ENCODE results near the gene PRKD2. TPM values are rescaled to one million over a fixed set of nuclear protein-coding genes. Genes with fewer than 3 reads are reported as not detected.

Gene PRKD2
- polyA plus RNA-seq, 1 donor from 2014 or later: 8.0 TPM

DNA sequence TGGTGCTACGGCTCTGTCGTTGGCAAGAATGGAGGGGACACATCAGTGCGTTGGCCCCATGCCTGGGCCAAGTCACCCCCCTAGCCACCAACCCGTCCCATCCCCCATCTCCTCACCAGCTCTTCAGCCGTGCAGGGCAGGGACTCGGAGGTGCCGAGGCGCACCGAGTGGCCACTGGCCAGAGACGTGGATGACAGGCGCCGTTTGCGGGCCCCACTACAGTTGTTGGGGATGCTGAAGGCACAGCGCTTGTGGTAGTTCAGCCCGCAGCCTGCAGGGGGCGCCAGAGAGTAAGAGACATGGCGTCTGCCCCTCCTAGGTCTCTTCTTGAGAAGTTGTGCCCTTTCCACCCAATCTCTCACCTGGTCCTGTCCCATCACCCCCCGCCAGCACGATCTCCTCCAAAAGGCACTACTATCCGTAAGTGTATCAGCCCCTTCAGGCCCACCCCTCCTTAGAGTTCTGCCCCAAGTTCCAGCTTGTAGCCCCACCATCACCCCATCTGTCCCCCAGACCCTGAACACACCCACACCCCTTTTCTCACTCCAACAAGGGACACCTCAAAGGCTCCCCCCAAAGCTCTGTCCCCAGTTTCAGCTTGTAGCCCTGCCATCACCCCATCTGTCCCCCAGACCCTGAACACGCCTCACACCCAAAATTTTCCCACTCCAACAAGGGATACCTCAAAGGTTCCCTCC lies 12.4 kb downstream of the PRKD2 start:
- Histone ChIP-seq H3K9ac (ENCODE audit: low read length) (no peak overlapping the region), H3F3A (ENCODE audit: insufficient read depth, low read length, poor library complexity, severe bottlenecking) (no peaks in the 10 kb centered on the region), H3K27ac (ENCODE audit: low read length) (no peak overlapping the region), H2AFZ (ENCODE audit: low read depth, low read length) (no peak overlapping the region), H3K4me3 (ENCODE audit: low read length) (no peak overlapping the region), H3K4me2 (ENCODE audit: low read length) (no peak overlapping the region), H3K9me2 (ENCODE audit: insufficient read depth, low read length) (no peaks in the 10 kb centered on the region), H3K79me2 (replicated peaks; ENCODE audit: insufficient read depth, low read length) (no peaks in the 10 kb centered on the region), H3K36me3 (ENCODE audit: insufficient read depth, low read length) (no peaks in the 10 kb centered on the region), H3K27me3 (ENCODE audit: insufficient read depth, low read depth, low read length) (no peaks in the 10 kb centered on the region), H4K20me1 (ENCODE audit: insufficient read depth) (no peaks in the 10 kb centered on the region), H3K9me3 (ENCODE audit: low read length) (no peaks in the 10 kb centered on the region)
- TF ChIP-seq SMC3 (conservative IDR thresholded peaks at IDR 0.05; ENCODE audit: poor library complexity) (no peak), CTCF (IDR thresholded peaks at IDR 0.05; ENCODE audit: poor library complexity, severe bottlenecking) (peak; percentile 49), EZH2 (IDR thresholded peaks at IDR 0.05; ENCODE audit: borderline replicate concordance, insufficient read depth, low read length, poor library complexity, severe bottlenecking) (no peak), EP300 (conservative IDR thresholded peaks at IDR 0.05; ENCODE audit: poor library complexity, severe bottlenecking) (no peak), RAD21 (conservative IDR thresholded peaks at IDR 0.05) (no peak)
- TF ChIP-seq, protein P1, sequence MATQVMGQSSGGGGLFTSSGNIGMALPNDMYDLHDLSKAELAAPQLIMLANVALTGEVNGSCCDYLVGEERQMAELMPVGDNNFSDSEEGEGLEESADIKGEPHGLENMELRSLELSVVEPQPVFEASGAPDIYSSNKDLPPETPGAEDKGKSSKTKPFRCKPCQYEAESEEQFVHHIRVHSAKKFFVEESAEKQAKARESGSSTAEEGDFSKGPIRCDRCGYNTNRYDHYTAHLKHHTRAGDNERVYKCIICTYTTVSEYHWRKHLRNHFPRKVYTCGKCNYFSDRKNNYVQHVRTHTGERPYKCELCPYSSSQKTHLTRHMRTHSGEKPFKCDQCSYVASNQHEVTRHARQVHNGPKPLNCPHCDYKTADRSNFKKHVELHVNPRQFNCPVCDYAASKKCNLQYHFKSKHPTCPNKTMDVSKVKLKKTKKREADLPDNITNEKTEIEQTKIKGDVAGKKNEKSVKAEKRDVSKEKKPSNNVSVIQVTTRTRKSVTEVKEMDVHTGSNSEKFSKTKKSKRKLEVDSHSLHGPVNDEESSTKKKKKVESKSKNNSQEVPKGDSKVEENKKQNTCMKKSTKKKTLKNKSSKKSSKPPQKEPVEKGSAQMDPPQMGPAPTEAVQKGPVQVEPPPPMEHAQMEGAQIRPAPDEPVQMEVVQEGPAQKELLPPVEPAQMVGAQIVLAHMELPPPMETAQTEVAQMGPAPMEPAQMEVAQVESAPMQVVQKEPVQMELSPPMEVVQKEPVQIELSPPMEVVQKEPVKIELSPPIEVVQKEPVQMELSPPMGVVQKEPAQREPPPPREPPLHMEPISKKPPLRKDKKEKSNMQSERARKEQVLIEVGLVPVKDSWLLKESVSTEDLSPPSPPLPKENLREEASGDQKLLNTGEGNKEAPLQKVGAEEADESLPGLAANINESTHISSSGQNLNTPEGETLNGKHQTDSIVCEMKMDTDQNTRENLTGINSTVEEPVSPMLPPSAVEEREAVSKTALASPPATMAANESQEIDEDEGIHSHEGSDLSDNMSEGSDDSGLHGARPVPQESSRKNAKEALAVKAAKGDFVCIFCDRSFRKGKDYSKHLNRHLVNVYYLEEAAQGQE (IDR thresholded peaks at IDR 0.05; ENCODE audit: borderline replicate concordance): no peak

- Histone ChIP-seq H3K9me3 (ENCODE audit: low read length) (no peaks in the 10 kb centered on the region), H4K20me1 (ENCODE audit: insufficient read depth) (no peaks in the 10 kb centered on the region), H3K27me3 (ENCODE audit: insufficient read depth, low read depth, low read length) (no peaks in the 10 kb centered on the region), H3F3A (ENCODE audit: insufficient read depth, low read length, poor library complexity, severe bottlenecking) (no peaks in the 10 kb centered on the region), H3K27ac (ENCODE audit: low read length) (no peak overlapping the region), H3K9ac (ENCODE audit: low read length) (no peak overlapping the region), H3K9me2 (ENCODE audit: insufficient read depth, low read length) (no peaks in the 10 kb centered on the region), H3K4me3 (ENCODE audit: low read length) (no peak overlapping the region), H3K4me2 (ENCODE audit: low read length) (no peak overlapping the region), H3K79me2 (replicated peaks; ENCODE audit: insufficient read depth, low read length) (no peaks in the 10 kb centered on the region), H2AFZ (ENCODE audit: low read depth, low read length) (no peak overlapping the region), H3K36me3 (ENCODE audit: insufficient read depth, low read length) (peaks cover 4% of the 10 kb centered on the region)
- no peak for TF ChIP-seq MXI1 (conservative IDR thresholded peaks at IDR 0.05; ENCODE audit: poor library complexity, severe bottlenecking)
- no peak for TF ChIP-seq POLR2AphosphoS5 (IDR thresholded peaks at IDR 0.05)
- TF ChIP-seq TAF1 (IDR thresholded peaks at IDR 0.05; ENCODE audit: low read depth): no peak
- TF ChIP-seq CTCF (IDR thresholded peaks at IDR 0.05; ENCODE audit: poor library complexity, severe bottlenecking): no peak
- TF ChIP-seq, protein P1 (IDR thresholded peaks at IDR 0.05; ENCODE audit: borderline replicate concordance): no peak
- no peak for TF ChIP-seq RAD21 (conservative IDR thresholded peaks at IDR 0.05)
- no peak for TF ChIP-seq SMC3 (conservative IDR thresholded peaks at IDR 0.05; ENCODE audit: poor library complexity)
- no peak for TF ChIP-seq EZH2 (IDR thresholded peaks at IDR 0.05; ENCODE audit: borderline replicate concordance, insufficient read depth, low read length, poor library complexity, severe bottlenecking)
- no peak for TF ChIP-seq EP300 (conservative IDR thresholded peaks at IDR 0.05; ENCODE audit: poor library complexity, severe bottlenecking)
Observed at GRCh38 chr19:46700704-46701103, 16.2 kb downstream of the PRKD2 start.
